NCI-H460 (cell line): ENCODE results near the gene ENTPD7. TPM values are rescaled to one million over a fixed set of nuclear protein-coding genes. Genes with fewer than 3 reads are reported as not detected.
"Not testable (repeated sequence)": the region's sequence is repeated elsewhere in the genome, so short reads cannot be mapped to it uniquely, and the experiment has no call there.

Experiments
- DNase-seq: peaks from one replicate; pipeline ENCODE4 v3.0.0-alpha.2; 2016; ENCODE audit warnings: low read depth; ENCODE audit errors: extremely low read depth
- small RNA-seq, 2 experiments: library from RNA; depleted of rRNA; stranded (forward); fragments of <200 nt; gene quantifications; one replicate each; pipeline ENCODE3, GENCODE V24; 2014
- total RNA-seq: library from RNA; depleted of rRNA; stranded (reverse); fragments of >200 nt; shearing (Covaris generic); gene quantifications from 2 replicates; pipeline ENCODE4 v1.2.3, GENCODE V29; 2014; rRNA removed

Gene ENTPD7
- total RNA-seq, 1 experiment from 2014 or later, result 17.6 TPM

DNA sequence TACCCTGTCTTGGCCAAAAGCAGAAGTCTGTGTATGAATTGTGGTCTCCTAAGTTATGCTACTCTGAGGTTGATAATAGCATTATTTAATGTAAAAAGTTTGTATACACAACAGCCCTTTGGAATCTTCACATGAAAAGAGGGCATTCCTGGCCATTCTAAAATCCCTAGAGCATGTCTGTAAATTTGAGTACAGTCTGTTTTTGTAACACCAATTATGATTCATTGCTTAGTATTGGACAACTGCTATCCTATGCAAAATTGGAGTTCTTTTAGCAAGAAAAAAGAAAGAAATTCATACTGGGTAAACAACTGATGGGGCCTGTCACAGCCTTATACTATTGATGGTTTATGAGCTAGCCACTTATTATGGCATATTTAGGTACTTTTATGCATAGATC, 82.9 kb downstream of the ENTPD7 start:
- no peak for DNase-seq

DNA sequence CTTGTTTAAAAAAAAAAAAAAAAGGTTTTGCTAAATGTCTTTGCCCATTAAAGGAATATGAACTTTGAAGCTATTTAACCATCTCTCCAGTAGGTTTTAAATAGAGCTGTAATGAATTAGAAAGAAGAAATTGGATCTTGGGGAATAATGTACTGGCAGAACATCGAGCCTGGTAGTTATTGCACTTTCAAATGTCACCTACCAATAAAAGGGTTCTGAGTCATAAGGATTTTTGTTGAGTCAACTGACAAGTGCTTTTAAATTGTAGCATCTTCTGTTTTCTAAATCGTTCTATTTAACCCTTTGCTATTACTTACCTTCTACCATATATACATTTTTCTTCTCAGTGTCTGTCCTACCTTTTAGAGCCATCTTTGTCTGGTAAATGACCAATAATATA, 83.4 kb downstream of the ENTPD7 start:
- no peak for DNase-seq

DNA sequence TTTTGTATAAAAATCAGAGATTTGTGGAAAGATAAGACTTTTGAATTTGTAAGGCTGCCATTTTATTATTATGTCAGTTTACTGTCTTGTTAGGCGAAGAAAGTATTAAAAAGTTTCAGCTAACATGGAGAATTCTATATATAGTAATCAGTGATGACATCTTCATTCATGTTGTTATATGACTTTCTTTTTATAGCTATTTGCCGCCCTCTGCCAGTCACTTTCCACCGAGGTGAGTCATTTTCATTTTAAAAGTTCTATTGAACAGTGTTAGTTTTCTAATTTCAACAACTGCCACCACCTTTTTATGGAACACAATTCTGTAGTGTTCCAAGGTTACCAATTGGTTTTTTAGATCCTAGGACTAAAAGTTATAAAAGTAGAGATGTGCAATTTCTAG, 84.5 kb downstream of the ENTPD7 start:
- DNase-seq, result no peak

DNA sequence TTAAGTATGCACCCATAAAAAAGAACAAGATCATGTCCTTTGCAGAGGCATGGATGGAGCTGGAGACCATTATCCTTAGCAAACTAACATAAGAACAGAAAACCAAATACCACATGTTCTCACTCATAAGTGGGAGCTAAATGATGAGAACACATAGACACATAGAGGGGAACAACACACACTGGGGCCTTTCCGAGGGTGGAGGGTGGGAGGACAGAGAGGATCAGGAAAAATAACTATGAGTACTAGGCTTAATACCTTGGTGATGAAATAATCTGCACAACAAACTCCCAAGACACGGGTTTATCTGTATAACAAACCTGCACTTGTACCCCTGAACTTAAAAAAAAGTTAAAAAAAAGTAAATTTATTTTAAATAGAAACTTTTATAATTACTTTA, 86.9 kb downstream of the ENTPD7 start:
- not testable (repeated sequence) for DNase-seq

DNA sequence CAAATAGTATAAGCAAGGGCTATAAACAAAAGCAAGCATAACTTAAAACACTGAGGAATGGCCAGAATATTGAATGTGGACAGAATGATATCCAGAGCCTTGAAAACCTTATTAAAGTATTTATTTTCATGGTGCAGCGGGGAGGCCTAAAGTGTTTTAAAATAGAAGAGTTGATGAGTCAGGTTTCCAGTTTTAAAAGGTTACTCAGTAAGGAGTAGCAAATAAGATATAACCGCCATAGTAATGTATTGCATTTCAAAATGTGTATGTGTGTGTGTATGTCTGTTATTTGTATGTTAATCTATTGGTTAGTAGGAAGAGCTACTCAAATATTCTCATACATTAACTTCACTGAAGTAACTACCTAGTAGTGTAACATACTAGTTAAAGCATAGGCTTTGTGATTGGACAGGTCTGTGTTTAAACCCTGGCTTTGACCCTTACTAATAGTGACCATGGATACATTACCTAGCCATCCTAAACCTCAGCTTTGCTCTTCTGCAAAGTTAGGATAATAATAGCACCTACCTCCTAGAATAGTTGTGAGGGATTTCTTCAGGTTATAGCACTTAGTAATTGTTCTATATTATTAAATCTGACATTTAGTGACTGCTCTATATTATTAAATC, 89.6 kb downstream of the ENTPD7 start:
- DNase-seq, result no peak

DNA sequence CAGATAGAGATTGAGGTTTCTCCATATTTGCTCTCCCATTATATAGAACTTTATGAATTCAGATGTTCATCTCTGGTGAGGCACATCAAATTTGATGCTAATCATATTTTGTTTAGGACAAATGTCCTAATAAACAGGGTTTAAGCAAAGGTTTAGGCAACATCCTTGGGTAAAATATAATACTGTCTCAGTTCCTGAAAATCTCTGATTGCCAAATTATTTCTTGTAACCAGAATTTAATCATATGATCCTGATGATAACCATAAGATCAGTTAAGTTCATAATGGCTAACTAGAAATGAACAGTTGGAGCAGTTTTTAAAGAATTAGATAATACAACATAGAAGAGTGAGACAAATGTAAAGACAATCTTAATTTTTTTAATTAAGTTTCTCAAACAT, 91.3 kb downstream of the ENTPD7 start:
- no peak for DNase-seq

DNA sequence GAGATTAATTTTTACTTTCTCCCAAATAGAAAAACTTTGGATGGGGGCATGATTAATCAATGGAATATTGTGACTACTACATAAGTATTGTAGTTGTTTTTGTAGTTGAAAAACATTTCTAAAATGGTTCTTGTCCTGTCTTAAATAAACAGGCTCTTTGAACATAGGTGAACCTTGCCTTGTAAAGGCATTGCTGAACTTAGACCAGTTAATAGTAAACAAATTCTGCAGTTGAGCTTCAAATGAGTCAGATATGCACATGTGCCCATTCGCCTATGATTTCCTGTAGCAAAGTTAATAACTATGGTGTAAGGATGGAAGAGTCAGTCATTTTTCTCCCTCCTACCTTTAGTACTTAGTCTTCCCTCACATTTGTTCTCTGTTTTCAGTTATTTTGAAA, 95.4 kb downstream of the ENTPD7 start:
- no peak for DNase-seq

Small RNA genes lying within 50 kb of the gene (small RNA-seq; reads per million reads assigned to genes)
- 0 to 0.12 reads per million in 2 experiments for gene AL133353.1

Other genes starting within 250 kb of the ENTPD7 start
- 152 and 157 TPM in 2 replicates for gene GOT1, start 228.9 kb upstream of the ENTPD7 start, total RNA-seq
- 0.25 and 0.32 TPM in 2 replicates for gene NKX2-3, start 126.6 kb upstream of the ENTPD7 start, total RNA-seq
- 14.3 and 14.6 TPM in 2 replicates for gene SLC25A28, start 39.1 kb upstream of the ENTPD7 start, total RNA-seq
- gene COX15, start 72.6 kb downstream of the ENTPD7 start, total RNA-seq, result 49.4 and 56.5 TPM in 2 replicates
- gene CUTC, start 72.7 kb downstream of the ENTPD7 start, total RNA-seq, result 51.7 and 66.0 TPM in 2 replicates
- gene ABCC2, start 123.1 kb downstream of the ENTPD7 start, total RNA-seq, result 191 and 232 TPM in 2 replicates